Right hindlimb (tissue), 1 donor: ENCODE results near the gene CLEC3B.
A peak's percentile ranks its signal among the peaks of the same experiment; 100 is the strongest.
"Not testable (repeated sequence)": the region's sequence is repeated elsewhere in the genome, so short reads cannot be mapped to it uniquely, and the experiment has no call there.

Experiments
- DNase-seq: peaks from one replicate; pipeline ENCODE4 v3.0.0-alpha.2; 2018

Gene CLEC3B

GRCh38 chr3:45026038-45026437, at the start of gene CLEC3B:
Gene CLEC3B, plus strand, starts transcription at chr3:45026303. Its CDS starts 60 bp downstream, at chr3:45026363.
- peak; percentile 90 for DNase-seq

GRCh38 chr3:44981220-44981619, 44.9 kb upstream of the CLEC3B start:
- DNase-seq, result no peak

- DNase-seq, result no peak
Measured at GRCh38 chr3:44981751-44982150, 44.4 kb upstream of the CLEC3B start.

DNA sequence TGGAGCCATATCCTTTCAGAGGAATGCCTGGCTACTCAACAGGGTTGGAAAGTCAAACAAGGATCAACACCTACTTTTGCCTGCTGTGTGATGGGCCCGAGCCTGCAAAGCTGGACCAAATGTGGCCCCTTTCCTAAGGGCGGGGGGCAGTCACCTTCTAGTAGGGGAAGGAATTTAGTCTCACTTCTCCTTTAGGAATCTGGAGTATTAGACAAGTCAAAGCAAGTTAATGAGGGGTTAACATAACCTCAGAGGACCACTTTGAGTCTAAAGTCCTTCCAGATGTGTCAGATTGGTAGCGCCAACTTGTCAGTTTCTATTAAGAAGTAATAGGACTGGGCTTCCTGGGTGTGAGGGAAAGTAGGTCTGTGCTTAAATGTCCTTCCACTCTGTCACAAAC, 43.3 kb upstream of the CLEC3B start:
- DNase-seq, result no peak

DNA sequence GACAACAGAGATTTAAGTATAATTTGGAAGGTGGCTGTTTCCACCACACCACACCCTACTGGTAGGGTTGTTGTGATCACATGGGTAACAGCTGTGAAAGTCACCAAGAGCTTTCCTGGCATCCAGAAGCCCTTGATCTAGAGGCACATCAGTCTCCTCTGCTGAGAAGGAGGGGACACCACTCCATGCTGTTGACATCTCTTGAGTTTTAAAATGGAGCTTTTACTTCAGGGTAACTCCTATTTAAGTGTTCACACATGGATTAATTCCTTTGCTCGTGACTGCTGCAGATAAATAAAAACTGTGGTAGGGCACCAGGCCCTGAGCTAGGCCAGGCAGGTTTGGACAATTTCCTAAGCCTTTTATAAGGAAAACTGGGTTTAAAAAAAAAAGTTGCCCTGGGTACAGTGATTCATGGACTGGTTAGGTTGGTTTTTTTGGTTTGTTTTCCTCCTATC, 42.6 kb upstream of the CLEC3B start:
- DNase-seq, result no peak

- no peak for DNase-seq
Measured at GRCh38 chr3:44984335-44984734, 41.8 kb upstream of the CLEC3B start.

DNA sequence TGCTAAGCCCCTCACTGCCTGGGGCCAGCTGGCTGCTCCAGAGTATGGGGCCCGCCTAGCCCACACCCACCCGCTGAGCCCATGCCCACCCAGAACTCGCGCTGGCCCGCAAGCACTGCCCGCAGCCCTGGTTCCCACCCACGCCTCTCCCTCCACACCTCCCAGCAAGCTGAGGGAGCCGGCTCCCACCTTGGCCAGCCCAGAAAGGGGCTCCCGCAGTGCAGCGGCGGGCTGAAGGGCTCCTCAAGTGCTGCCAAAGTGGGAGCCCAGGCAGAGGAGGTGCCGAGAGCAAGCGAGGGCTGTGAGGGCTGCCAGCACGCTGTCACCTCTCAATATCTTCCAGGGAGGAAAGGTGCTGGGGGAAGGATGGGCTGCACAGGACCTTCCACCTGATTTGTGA, 39.8 kb upstream of the CLEC3B start:
- DNase-seq, result not testable (repeated sequence)

DNA sequence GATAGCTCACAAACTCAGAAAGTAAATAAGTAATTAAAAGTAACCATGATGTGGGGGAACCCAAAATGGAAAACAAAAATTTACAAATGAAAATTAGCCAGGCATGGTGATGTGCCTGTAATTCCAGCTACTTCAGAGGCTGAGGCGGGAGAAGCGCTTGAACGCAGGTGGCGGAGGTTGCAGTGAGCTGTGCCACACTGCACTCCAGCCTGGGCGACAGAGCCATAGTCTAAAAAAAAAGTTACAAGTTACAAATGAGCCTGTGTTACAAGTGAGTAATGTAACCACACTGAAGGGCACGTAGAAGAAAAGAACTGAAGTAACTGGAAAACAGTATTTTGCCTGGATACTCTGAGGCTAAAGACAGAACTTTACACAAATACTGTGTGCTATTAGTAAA, 38.8 kb upstream of the CLEC3B start:
- no peak for DNase-seq

DNA sequence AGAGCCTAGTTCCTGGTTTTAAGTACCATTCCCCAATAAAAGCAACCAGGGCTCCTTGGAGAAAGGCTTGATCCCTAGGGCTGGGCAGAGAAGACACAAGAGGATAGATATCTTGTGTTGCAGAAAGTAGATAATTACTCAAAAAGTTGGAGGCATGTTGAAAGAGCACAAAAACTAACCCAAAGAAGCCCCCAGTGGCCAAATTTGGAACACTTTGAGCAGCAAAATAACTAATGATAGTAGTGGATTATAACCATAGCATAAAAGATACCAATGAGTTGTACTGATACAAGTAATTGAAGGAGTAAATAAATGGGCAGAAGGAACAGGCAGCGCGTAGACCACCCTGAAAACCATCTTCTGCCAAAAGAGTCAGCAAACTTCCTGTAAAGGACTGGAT, 38.0 kb upstream of the CLEC3B start:
- no peak for DNase-seq

DNA sequence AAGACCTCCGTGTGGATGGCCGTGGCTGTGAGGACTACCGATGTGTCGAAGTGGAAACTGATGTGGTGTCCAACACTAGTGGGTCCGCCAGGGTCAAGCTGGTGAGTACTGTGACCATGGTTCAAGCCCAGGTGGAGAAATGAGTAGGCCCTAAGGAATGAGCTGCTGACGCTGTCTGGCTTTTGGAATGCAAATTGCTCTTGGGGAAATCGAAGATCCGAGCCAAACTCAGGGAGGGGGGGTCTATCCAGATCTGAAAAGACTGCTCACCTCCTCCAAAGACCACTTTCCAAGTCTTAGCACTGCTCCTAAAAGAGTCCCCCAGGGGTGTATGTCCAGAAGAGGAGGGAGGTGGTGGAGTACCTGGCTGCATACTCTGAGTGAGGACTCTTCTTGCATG, 37.0 kb upstream of the CLEC3B start:
- DNase-seq, result no peak

GRCh38 chr3:44989636-44990373, 36.3 kb upstream of the CLEC3B start:
- no peak for DNase-seq

DNA sequence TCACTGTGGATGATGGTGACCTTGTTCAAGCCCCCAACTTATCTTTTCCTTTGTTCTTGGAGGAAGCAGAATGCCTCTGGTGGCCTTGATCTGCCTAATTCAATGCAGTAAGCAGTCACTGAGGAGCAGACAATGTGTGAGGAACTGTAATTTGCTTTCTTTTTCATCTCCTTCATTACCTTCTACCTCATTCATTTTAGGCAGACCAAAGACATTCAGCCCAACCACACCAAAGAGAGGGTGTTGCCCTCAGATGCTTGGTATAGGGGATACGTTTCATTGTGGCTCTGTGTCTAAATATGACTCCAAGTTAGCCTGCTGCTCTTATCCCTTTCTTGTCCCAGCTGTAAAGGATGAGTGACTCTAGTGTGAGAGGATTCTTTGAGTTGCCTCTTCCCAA, 34.8 kb upstream of the CLEC3B start:
- DNase-seq, result no peak

- DNase-seq, result no peak
Measured at GRCh38 chr3:44992555-44993470, 33.3 kb upstream of the CLEC3B start.

DNA sequence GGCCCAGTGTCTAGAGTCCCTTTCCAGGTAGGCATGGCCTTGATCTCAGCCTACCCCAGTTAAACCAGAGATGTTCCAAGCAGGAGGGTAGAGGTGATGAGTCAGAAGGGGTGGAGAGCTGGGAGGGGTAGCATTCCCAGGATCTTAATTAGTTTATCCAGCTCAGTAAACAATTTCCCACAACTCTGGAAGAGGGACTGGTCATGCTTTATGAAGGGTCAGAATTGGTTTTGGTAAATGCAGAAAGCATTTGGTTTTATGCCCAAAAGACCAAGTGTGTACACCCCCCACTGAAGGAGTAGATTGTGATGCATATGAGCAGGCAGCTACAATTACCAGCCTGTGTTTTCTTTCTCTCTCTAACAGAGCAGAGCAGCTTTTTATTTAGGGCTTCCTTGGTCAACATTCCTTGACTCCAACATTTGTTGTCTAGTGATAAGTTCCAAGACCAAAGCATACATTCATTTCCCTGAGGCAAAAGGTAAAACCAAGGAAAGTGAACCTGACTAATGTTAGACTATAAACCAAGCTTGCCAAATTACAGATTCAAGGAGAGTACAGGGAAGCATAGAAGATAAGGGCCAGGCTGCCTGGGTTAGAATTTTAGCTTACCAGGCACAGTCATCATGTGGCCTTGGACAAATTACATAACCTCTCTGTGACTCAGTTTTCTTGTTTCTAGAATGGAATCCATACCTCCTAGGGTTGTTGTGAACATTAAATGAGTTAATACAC, 32.5 kb upstream of the CLEC3B start:
- no peak for DNase-seq

- DNase-seq, result peak; percentile 69
Measured at GRCh38 chr3:44995142-44995770, 30.8 kb upstream of the CLEC3B start.

DNA sequence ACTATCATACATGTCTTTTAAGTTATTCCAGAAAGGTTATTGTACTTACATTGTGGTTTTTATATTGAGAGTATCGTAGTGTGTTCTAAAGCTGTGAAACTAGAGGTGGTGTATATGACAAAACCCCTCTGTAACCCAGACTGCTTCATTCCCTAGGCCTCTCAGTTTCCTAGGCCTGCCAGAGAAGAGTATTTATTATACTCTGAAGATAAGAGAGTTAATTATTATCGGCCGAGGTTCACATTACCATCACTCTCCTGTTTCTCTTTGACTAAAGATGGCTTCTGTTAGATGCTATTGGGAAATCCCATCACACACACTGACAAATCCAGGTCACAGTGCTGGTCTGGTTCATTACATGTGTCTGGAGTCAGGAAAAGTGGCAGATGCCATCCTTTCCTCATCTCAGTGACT, 29.5 kb upstream of the CLEC3B start:
- DNase-seq, result no peak

DNA sequence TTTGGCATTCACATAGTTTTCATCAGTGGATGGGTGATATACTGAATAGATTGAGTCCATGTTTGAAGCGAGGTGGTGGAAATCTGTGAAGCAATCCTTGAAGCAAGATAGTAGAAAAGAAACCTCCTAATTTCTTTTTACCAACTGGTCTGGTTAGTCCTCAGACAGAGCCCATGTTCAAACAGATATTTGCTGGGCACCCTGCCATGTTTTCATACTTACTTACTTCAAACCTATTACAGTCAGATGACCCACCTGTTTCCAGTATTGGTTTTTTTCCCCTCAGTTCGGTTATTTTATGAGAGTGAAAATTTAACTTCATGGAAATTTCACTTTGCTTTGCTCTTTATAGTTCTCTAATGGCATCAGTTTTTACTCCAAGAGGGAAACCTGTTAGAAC, 26.3 kb upstream of the CLEC3B start:
- no peak for DNase-seq

GRCh38 chr3:45000823-45001222, 25.3 kb upstream of the CLEC3B start:
- DNase-seq, result no peak

GRCh38 chr3:45001738-45002137, 24.4 kb upstream of the CLEC3B start:
- DNase-seq, result no peak

DNA sequence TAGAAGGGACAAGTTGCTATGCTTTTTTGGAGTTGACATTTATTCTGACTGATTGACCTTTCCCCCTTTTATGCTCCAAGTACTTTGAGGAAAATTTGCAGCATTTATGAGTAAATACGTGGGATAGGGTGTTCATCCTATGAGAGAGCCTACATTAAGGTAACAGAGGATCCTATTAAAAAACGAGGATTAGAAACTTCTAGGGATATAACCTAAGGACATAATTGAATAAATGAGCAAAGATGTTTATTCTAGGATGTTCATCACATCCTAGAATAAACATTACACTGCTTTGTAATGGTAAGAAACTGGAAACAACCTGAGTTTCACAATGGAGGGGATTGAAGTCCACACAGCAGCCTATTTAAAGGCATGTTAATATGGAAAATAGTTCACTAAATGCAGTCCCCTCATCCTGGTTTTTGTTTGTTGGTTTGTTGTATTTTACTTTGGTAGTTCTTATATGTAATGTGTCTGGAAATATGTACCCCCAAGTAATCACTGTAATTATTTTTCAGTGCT, 23.9 kb upstream of the CLEC3B start:
- no peak for DNase-seq

GRCh38 chr3:45002720-45003119, 23.4 kb upstream of the CLEC3B start:
- DNase-seq, result no peak

- no peak for DNase-seq
Measured at GRCh38 chr3:45003406-45003805, 22.7 kb upstream of the CLEC3B start.

- no peak for DNase-seq
Measured at GRCh38 chr3:45003859-45004258, 22.2 kb upstream of the CLEC3B start.
